ENCODE results near the gene PBX1.

- TF ChIP-seq, protein P1, sequence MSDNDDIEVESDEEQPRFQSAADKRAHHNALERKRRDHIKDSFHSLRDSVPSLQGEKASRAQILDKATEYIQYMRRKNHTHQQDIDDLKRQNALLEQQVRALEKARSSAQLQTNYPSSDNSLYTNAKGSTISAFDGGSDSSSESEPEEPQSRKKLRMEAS (IDR thresholded peaks at IDR 0.05; ENCODE audit: insufficient read depth, insufficient read length) = no peak
- TF ChIP-seq, protein P2, sequence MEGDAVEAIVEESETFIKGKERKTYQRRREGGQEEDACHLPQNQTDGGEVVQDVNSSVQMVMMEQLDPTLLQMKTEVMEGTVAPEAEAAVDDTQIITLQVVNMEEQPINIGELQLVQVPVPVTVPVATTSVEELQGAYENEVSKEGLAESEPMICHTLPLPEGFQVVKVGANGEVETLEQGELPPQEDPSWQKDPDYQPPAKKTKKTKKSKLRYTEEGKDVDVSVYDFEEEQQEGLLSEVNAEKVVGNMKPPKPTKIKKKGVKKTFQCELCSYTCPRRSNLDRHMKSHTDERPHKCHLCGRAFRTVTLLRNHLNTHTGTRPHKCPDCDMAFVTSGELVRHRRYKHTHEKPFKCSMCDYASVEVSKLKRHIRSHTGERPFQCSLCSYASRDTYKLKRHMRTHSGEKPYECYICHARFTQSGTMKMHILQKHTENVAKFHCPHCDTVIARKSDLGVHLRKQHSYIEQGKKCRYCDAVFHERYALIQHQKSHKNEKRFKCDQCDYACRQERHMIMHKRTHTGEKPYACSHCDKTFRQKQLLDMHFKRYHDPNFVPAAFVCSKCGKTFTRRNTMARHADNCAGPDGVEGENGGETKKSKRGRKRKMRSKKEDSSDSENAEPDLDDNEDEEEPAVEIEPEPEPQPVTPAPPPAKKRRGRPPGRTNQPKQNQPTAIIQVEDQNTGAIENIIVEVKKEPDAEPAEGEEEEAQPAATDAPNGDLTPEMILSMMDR (IDR thresholded peaks at IDR 0.05; ENCODE audit: extremely low read depth in 1 of 2, insufficient read depth in 1 of 2, low read depth in 1 of 2, low read length in 2 of 2) = no peak
- TF ChIP-seq EZH2 (IDR thresholded peaks at IDR 0.05; ENCODE audit: borderline replicate concordance, low read depth, low read length, severe bottlenecking) (no peak), POLR2A (IDR thresholded peaks at IDR 0.05; ENCODE audit: low read depth, low read length) (no peak), FOS (IDR thresholded peaks at IDR 0.05; ENCODE audit: borderline replicate concordance, insufficient read depth, low read length) (no peak), POLR2AphosphoS5 (IDR thresholded peaks at IDR 0.05; ENCODE audit: insufficient read depth, low read depth, low read length) (no peak), MYC (IDR thresholded peaks at IDR 0.05; ENCODE audit: low read depth, low read length) (no peak)
Observed at GRCh38 chr1:164598719-164599118, 39.7 kb downstream of the PBX1 start.
